SK-N-SH treated with all-trans-retinoic acid at 6 μM for 48 hours (cell line): ENCODE data around the gene ZNF512.

Experiments used
- ATAC-seq: fragments of 200-7000 bp; cut with Tn5 transposase; 3 replicates; pipeline ENCODE4 v1.9.1; 2020; ENCODE audit warnings: mild to moderate bottlenecking, moderate library complexity
- ARNTL ChIP-seq: fragments of 450-650 bp; formaldehyde crosslinking; IDR thresholded peaks from 2 replicates; pipeline ENCODE4 v1.5.0; 2020; ENCODE audit warnings: low read depth, mild to moderate bottlenecking, moderate library complexity, borderline replicate concordance

ZNF512 gene

DNA sequence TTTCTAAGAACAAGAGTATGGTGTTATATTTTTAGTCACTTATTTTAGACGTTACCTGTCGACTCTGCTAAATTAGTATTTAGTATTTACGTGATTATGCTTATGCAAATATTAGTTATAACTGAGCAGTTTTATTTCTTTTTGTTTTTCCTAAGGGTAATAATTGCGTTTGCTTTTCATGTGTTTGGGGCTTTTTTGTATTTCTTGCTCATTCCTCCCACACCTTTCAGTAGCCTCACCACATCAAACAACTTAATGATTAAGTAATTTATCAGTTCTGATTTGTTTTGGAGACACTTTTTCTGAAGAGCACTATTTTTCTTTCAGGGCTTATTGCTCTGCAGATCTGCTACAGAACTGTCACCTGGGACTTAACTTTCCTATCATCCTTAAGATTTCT, 88.4 kb downstream of the ZNF512 start:
- ATAC-seq = no peak
- TF ChIP-seq ARNTL = no peak
